Keratinocyte (primary cell): ENCODE measurements around the gene DCAKD. TPM values are rescaled to one million over a fixed set of nuclear protein-coding genes. Genes with fewer than 3 reads are reported as not detected.

Experiments used
- DNase-seq: peaks from one replicate; pipeline ENCODE4 v3.0.0-alpha.2; 2011; ENCODE audit warnings: low read depth, missing footprints, low spot score
- FAIRE-seq: peaks from 2 replicates; lab custom pipeline; 2011; peaks lifted over from hg19 to GRCh38; lab: Jason Lieb, UNC
- H2AFZ ChIP-seq: 2 replicates; pipeline ENCODE4 v1.6.0; 2012; ENCODE audit warnings: low read length, control low read depth, inconsistent platforms; ENCODE audit not compliant: control insufficient read depth
- H3K27ac ChIP-seq: 2 replicates; pipeline ENCODE4 v1.5.1; 2011; ENCODE audit warnings: low read length; ENCODE audit not compliant: control insufficient read depth, insufficient read depth
- H3K27me3 ChIP-seq: 3 replicates; pipeline ENCODE4 v1.6.0; 2011; ENCODE audit warnings: low read length; ENCODE audit not compliant: control insufficient read depth, insufficient read depth; ENCODE audit errors: extremely low read depth
- H3K36me3 ChIP-seq, 2 experiments: 2 replicates in 1 of 2; 3 replicates in 1 of 2; pipeline ENCODE4 v1.5.1; 2011; ENCODE audit warnings: low read length in 2 of 2, mild to moderate bottlenecking in 1 of 2; ENCODE audit not compliant: control insufficient read depth in 2 of 2, insufficient read depth in 2 of 2; ENCODE audit errors: extremely low read depth in 1 of 2
- H3K4me1 ChIP-seq: 3 replicates; pipeline ENCODE4 v1.5.1; 2011; ENCODE audit warnings: low read length; ENCODE audit not compliant: control insufficient read depth, insufficient read depth; ENCODE audit errors: extremely low read depth
- H3K4me2 ChIP-seq: 3 replicates; pipeline ENCODE4 v1.6.0; 2011; ENCODE audit warnings: low read depth, low read length; ENCODE audit not compliant: control insufficient read depth, insufficient read depth; ENCODE audit errors: extremely low read depth
- H3K4me3 ChIP-seq, 3 experiments: fragments of 200-600 bp in 1 of 3; sonication (generic) in 1 of 3; 2 replicates in 2 of 3; 3 replicates in 1 of 3; pipeline ENCODE4 v1.5.1; 2011 to 2016; ENCODE audit warnings: low read length in 3 of 3, mild to moderate bottlenecking in 3 of 3, control low read depth in 2 of 3, inconsistent platforms in 1 of 3, low read depth in 1 of 3, mixed read lengths in 1 of 3, mixed run types in 1 of 3, moderate library complexity in 1 of 3; ENCODE audit not compliant: control insufficient read depth in 2 of 3, insufficient read depth in 2 of 3; ENCODE audit errors: extremely low read depth in 1 of 3
- H3K79me2 ChIP-seq: 2 replicates; pipeline ENCODE4 v1.6.0; 2012; ENCODE audit warnings: low read length; ENCODE audit not compliant: control insufficient read depth, insufficient read depth
- H3K9ac ChIP-seq: 3 replicates; pipeline ENCODE4 v1.6.0; 2011; ENCODE audit warnings: low read length; ENCODE audit not compliant: control insufficient read depth, insufficient read depth; ENCODE audit errors: extremely low read depth
- H3K9me1 ChIP-seq: 3 replicates; pipeline ENCODE4 v1.6.0; 2011; ENCODE audit warnings: low read length; ENCODE audit not compliant: control insufficient read depth, insufficient read depth; ENCODE audit errors: extremely low read depth
- H3K9me3 ChIP-seq: 2 replicates; pipeline ENCODE4 v1.5.1; 2012; ENCODE audit warnings: low read depth, low read length; ENCODE audit not compliant: control insufficient read depth
- H4K20me1 ChIP-seq: 3 replicates; pipeline ENCODE4 v1.6.0; 2011; ENCODE audit warnings: low read length; ENCODE audit not compliant: control insufficient read depth, insufficient read depth; ENCODE audit errors: extremely low read depth
- EZH2 ChIP-seq: IDR thresholded peaks from one replicate; pipeline ENCODE4 v1.6.1; 2012; ENCODE audit warnings: inconsistent platforms, mild to moderate bottlenecking, low read length, moderate library complexity
- dilution Hi-C: fragments of 300-500 bp; cut with MboI; formaldehyde crosslinking; loops from one replicate; pipeline ENCODE4 v1.7.0; 2020; ENCODE audit warnings: low sequenced_read_pairs; ENCODE audit not compliant: extremely low pct_ligation_motif_present
- polyA plus RNA-seq, 5 experiments: library from polyadenylated mRNA; depleted of rRNA in 3 of 5; stranded (reverse) in 3 of 5; stranded (forward) in 1 of 5; unstranded in 1 of 5; fragments of >200 nt; gene quantifications; 1 replicate in 1 of 5; 2 replicates in 3 of 5; 3 replicates in 1 of 5; pipeline versions ENCODE4 v1.2.1 to v1.2.3, GENCODE V29; 2011 to 2012; ENCODE audit warnings: missing spikeins in 2 of 5, low read depth in 1 of 5, low replicate concordance in 1 of 5
- TF ChIP-seq, protein P1 (sequence below), 3 experiments: IDR thresholded peaks in 1 of 3; conservative IDR thresholded peaks in 1 of 3; optimal IDR thresholded peaks in 1 of 3; 2 replicates in 2 of 3; 3 replicates in 1 of 3; pipeline versions ENCODE3 to v1.5.1; 2011; ENCODE audit warnings: low read length in 3 of 3, mild to moderate bottlenecking in 3 of 3, moderate library complexity in 2 of 3, control low read depth in 1 of 3, inconsistent platforms in 1 of 3; ENCODE audit not compliant: insufficient read depth in 2 of 3; ENCODE audit errors: extremely low read depth in 1 of 3

The DCAKD gene
- polyA plus RNA-seq, 1 donor (not counting 4 experiments of a cell fraction or from before 2014, with no cell fraction given) = 18.7 TPM

DNA sequence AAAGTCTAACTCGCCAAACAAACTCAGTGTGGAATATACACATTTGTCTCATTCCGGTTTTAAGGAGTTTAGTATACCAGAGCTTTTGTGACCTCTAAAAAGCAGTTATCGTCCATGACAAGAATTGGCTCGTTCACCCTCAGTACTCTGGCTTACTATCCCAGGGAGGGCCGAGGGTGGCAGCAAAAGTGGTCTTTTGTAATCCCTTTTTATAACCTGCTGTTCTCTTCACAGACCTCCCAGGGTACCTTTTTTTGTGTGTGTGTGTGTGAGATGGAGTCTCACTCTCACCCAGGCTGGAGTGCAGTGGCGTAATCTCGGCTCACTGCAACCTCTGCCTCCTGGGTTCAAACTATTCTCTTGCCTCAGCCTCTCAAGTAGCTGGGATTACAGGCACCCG lies 18.6 kb upstream of the DCAKD start:
- H3K4me1 ChIP-seq = peaks cover 10% of the 10 kb centered on the region
- no peak overlapping the region for H2AFZ ChIP-seq
- H3K27ac ChIP-seq = no peak overlapping the region
- H4K20me1 ChIP-seq = peaks cover 3% of the 10 kb centered on the region
- peaks cover 6% of the 10 kb centered on the region for H3K9me1 ChIP-seq
- no peaks in the 10 kb centered on the region for H3K27me3 ChIP-seq
- FAIRE-seq (no peak), DNase-seq (no peak)
- no peak for TF ChIP-seq EZH2
- TF ChIP-seq, protein P1, sequence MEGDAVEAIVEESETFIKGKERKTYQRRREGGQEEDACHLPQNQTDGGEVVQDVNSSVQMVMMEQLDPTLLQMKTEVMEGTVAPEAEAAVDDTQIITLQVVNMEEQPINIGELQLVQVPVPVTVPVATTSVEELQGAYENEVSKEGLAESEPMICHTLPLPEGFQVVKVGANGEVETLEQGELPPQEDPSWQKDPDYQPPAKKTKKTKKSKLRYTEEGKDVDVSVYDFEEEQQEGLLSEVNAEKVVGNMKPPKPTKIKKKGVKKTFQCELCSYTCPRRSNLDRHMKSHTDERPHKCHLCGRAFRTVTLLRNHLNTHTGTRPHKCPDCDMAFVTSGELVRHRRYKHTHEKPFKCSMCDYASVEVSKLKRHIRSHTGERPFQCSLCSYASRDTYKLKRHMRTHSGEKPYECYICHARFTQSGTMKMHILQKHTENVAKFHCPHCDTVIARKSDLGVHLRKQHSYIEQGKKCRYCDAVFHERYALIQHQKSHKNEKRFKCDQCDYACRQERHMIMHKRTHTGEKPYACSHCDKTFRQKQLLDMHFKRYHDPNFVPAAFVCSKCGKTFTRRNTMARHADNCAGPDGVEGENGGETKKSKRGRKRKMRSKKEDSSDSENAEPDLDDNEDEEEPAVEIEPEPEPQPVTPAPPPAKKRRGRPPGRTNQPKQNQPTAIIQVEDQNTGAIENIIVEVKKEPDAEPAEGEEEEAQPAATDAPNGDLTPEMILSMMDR (optimal IDR thresholded peaks at IDR 0.05 in 1 of 3, IDR thresholded peaks at IDR 0.05 in 1 of 3, conservative IDR thresholded peaks at IDR 0.05 in 1 of 3; ENCODE audit: extremely low read depth in 1 of 3, insufficient read depth in 2 of 3, low read length in 3 of 3) = no peak
- no peak overlapping the region for H3K9ac ChIP-seq
- peaks cover 6 to 8% of the 10 kb centered on the region in 2 experiments for H3K36me3 ChIP-seq
- no peak overlapping the region for H3K4me2 ChIP-seq
- H3K4me3 ChIP-seq = no peak overlapping the region
- dilution Hi-C loops = no loop called here
- H3K79me2 ChIP-seq = peaks cover 85% of the 10 kb centered on the region
- H3K9me3 ChIP-seq = no peaks in the 10 kb centered on the region

DNA sequence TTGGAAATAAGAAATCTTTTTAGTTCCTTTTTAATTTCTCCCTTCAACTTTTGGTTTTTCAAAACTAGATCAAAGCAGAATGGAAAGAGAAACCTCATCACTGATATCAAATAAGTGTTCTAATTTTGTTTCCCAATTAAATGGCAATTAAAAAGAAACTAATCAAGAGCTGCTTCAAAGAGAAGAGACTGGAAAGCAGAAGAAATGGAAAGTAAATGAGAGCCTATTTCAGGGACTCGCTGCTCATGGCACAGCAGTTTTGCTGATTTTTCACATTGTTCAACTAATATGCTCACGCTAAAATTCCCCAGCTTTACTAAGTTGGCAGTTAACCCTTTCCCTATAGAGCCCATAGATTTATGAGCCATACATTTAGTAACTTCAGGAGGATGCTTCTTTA lies 16.2 kb upstream of the DCAKD start:
- Histone ChIP-seq H2AFZ (no peak overlapping the region), H3K9ac (no peak overlapping the region), H3K4me2 (no peak overlapping the region), H3K79me2 (peaks cover 88% of the 10 kb centered on the region), H3K9me3 (no peaks in the 10 kb centered on the region), H3K27me3 (no peaks in the 10 kb centered on the region), H4K20me1 (no peaks in the 10 kb centered on the region), H3K4me3 (no peak overlapping the region), H3K27ac (no peak overlapping the region), H3K4me1 (peaks cover 12% of the 10 kb centered on the region), H3K9me1 (no peaks in the 10 kb centered on the region), H3K36me3 (peaks cover 4 to 13% of the 10 kb centered on the region in 2 experiments)
- TF ChIP-seq, protein P1 (optimal IDR thresholded peaks at IDR 0.05 in 1 of 3, IDR thresholded peaks at IDR 0.05 in 1 of 3, conservative IDR thresholded peaks at IDR 0.05 in 1 of 3; ENCODE audit: extremely low read depth in 1 of 3, insufficient read depth in 2 of 3, low read length in 3 of 3) = no peak
- no peak for TF ChIP-seq EZH2
- DNase-seq (no peak), FAIRE-seq (no peak)
- dilution Hi-C loops = no loop called here
